VCaP (cell line): ENCODE measurements around the gene AP2S1.
A peak's percentile ranks its signal among the peaks of the same experiment; 100 is the strongest.

ENCODE experiments used
- H3K27ac ChIP-seq: fragments of 450-650 bp; 2 replicates; pipeline ENCODE4 v1.5.1; 2017
- CTCF ChIP-seq: fragments of 450-650 bp; conservative IDR thresholded peaks from 2 replicates; pipeline ENCODE4 v1.5.1; 2017; ENCODE audit warnings: mild to moderate bottlenecking, moderate library complexity

The AP2S1 gene

GRCh38 chr19:46850228-46851203, at the start of gene AP2S1:
Gene AP2S1 (minus strand): TSS chr19:46850846. CDS start chr19:46850766, 80 bp downstream.
- TF ChIP-seq CTCF, result no peak
- H3K27ac ChIP-seq, result peak within 1 kb of the TSS; percentile 83

GRCh38 chr19:46900341-46900740, 49.7 kb upstream of the AP2S1 start:
- peak overlapping the region; percentile 49; the same call in 1 of the 2 replicates for H3K27ac ChIP-seq
- no peak for TF ChIP-seq CTCF

GRCh38 chr19:46898731-46899130, 48.1 kb upstream of the AP2S1 start:
- no peak overlapping the region for H3K27ac ChIP-seq
- TF ChIP-seq CTCF, result no peak

DNA sequence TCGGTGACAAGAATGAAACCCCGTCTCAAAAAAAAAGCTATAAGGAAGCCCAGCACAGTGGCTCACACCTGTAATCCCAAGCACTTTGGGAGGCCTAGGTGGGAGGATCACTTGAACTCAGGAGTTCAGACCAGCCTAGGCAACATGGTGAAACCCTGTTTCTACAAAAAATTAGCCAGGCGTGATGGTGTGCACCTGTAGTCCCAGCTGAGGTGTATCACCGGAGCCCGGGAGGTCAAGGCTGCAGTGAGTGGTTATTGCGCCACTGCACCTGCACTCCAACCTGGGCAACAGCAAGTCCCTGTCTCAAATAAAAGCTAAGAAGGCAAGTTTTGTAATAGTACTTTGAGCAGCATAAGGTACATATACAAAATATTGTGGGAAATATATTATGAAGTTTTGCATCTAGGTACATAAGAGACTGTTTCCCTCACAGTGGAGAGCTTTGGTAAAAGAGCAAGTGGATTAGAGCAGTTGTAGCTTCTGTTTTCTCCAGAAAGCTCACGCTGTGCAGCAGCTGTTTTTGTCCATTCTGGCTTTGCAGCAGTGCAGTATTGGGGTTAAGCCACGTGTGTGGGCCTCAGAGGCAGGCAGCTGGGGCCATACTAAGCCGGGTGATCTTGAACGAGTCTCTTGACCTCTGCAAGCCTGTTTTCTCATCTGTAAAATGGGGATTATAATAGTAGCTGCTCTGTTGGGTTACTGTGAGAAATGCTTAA, 45.6 kb upstream of the AP2S1 start:
- TF ChIP-seq CTCF, result no peak
- H3K27ac ChIP-seq, result no peak overlapping the region

DNA sequence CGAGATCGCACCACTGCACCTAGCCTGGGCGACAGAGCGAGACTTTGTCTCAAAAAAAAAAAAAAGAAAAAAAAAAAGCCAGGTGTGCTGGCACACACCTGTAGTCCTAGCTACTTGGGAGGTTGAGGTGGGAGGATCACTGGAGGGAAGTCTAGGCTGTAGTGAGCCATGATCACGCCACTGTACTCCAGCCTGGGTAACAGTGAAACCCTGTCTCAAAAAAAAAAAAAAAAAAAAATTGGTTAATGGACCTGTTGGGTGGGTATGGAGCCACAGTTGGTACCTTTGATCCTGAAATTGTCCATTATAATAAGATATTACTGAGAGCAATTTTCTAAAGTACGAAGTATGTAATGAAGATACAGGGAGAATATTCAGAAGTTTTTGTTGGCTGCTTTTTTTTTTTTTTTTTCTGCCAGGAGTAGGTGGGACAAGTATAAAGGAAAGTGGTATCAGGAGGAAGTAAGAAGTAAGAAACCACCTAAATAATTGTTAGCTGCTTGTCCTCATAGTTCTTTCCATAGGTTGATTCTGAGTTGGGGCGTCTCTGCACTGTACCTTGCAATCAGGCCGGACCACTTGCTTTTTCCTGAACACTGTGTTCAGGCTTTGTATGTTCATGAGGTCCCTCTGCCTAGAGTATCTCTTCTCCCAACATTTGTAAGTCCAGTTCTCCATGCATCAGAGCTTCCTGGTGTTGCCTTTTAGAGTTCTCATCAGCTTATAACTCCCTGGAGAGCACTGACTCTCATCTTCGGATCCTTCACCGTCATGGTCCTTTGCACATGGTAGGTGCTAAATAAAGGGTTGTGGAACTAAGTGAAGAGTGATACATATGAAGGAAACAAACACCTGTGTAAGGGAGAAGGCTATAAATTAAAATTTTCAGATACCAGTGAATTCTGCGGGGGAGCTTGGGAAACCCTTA, 41.9 kb upstream of the AP2S1 start:
- no peak overlapping the region for H3K27ac ChIP-seq
- TF ChIP-seq CTCF, result no peak

DNA sequence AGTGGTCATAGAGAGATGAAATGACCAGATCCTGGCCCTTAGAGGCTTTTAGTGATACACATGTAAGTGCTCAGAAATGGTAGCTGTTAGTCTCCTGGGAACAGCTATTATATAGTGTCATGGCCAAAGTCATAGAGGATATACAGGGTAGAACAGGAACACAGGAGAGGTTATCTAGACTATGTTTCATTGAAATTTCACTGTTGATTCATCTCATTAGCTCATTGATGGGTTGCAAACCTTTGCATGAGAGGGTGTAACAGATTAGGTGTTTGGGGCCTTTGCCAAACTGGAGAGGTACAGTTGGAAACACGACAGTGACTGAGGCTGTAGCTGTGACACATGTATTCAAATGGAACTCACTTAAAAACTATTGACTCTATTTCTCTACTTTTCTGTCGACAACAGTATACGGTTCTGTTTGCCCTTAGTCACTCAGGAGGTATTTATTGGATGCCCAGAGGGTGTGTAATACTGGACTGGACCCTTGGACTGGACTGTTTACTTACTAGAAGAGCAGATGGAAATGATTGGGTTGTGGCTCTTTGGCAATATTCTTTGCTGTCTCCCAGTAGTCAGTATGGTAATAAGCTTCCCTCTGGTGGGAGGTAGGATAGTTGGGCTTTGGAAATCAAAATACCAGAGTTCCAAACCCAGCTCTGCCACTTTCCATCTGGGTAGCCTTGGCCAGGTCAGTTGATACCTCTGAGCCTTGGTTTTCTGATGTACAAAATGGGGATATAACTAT, 40.0 kb upstream of the AP2S1 start:
- TF ChIP-seq CTCF, result no peak
- no peak overlapping the region for H3K27ac ChIP-seq
